HG02571 (cell line): ENCODE results near the gene MEGF10.
"Not testable (repeated sequence)": the region's sequence is repeated elsewhere in the genome, so short reads cannot be mapped to it uniquely, and the experiment has no call there.

Experiments used
- ATAC-seq: cut with Tn5 transposase; IDR thresholded peaks from one replicate; pipeline ENCODE4 v1.9.1; 2021; ENCODE audit warnings: mild to moderate bottlenecking, moderate library complexity; ENCODE audit not compliant: unreplicated experiment

Gene MEGF10

DNA sequence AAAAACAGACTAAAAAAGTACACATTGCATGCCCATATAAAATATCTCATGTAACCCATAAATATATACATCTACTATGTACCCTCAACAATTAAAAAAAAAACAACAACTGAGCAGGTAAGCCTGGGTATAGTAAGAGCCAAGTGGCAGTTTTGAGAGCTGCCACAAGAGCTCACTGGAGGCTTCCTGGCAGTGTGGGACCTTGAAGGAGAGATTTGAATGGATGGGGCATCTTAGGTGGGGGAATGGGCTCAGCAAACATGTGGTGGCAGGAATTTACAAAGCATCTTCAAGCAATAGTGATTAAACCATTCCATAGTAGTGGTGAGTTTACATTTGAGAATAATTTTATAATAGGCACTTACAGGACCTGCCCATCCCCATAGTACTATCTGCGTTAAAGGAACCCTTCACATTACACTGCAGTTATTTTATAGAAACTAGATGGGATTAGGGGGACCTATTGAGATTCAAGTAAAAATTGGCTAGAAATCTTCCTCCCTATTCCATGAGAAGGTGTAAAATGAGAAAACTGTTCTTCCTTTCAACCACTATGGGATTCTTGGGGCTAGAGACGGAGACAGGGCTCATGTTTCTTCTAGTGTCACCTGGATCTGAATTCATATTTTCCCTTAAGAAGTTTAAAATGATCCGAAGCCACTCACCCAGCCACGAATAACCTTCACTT is 6.9 kb downstream of the MEGF10 start:
- ATAC-seq: no peak

- ATAC-seq: no peak
Measured at GRCh38 chr5:127298036-127298429, 7.4 kb downstream of the MEGF10 start.

GRCh38 chr5:127298656-127299055 is 8.1 kb downstream of the MEGF10 start:
- ATAC-seq: no peak

GRCh38 chr5:127299678-127300077 is 9.1 kb downstream of the MEGF10 start:
- no peak for ATAC-seq

DNA sequence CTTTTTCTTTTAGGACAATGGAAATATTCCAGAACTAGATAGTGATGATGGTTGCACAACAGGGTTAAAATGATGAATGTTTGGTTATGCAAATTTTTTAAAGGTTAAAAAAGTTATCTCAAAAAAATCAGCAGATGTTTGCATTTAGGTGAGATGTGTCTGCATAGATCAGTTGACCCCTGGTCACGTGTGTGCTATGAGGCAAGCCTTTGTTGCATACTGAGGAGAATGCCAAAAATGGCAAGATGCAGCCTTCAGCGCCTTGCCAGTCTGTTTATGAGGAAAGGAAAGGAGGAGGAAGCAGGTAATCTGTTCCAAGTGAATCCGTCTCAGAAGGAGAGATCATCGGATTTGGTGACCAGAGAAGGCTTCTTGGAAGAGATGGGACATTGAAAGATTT is 11.9 kb downstream of the MEGF10 start:
- ATAC-seq: no peak

DNA sequence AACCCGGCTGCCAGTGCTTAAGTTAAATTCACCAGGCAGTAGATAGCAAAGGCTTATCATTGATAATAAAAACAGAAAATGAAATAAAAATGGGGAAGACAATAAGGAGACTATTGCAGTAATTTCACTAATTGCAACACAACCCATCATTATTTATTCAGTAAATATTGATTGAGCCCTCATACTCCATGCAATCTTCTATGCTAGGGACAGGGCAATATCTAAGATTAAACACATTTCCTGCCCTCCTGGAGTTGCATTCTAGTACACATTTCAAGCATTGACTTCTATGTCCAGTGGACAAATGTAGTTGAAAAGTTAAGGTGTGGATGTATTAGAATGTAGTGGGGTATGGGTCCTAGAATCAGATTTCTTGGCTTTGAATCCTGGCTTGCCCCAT is 12.8 kb downstream of the MEGF10 start:
- ATAC-seq: no peak

GRCh38 chr5:127305493-127305892 is 14.9 kb downstream of the MEGF10 start:
- no peak for ATAC-seq

- ATAC-seq: no peak
Measured at GRCh38 chr5:127306036-127306435, 15.4 kb downstream of the MEGF10 start.

- ATAC-seq: no peak
Measured at GRCh38 chr5:127306647-127307046, 16.1 kb downstream of the MEGF10 start.

DNA sequence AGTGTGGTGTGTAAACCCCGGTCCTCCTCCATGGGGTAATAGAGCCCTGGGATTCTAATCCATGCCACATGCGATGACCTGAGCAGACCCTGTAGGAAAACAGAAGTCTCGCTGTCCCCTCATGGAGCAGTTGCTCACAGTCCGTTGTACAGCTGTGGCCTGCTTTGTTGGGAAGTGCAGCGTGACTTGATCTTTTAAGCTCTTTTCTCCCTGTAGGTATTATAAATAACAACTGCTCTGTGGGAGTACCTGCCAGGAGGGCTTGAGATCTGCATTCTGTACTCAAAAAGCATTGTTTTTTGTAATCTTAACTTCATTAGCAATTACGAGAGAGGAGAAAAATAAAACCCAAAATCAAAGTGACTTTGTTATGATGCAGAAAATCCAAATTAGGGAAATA is 17.3 kb downstream of the MEGF10 start:
- no peak for ATAC-seq

GRCh38 chr5:127308325-127308724 is 17.7 kb downstream of the MEGF10 start:
- ATAC-seq: not testable (repeated sequence)

- no peak for ATAC-seq
Measured at GRCh38 chr5:127308945-127309344, 18.3 kb downstream of the MEGF10 start.

GRCh38 chr5:127311349-127311748 is 20.8 kb downstream of the MEGF10 start:
- ATAC-seq: no peak

GRCh38 chr5:127311781-127312525 is 21.4 kb downstream of the MEGF10 start:
- ATAC-seq: no peak

DNA sequence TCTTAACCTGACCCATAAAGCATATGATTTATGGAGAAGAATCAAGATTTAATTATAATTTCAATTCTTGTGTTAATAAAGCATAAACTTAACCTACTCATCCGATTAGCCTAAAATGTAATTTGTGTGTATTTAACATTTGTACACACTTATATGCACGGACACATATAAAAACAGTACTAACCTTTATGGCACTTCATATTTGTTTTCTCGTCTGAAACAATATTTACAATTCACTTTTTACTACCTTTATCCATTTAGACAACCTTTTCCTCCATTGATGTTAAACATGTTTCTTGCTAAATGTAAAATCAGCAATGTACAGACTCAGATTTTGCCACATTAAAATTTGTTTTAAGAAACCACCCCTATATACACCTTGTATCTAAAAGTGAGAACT is 22.8 kb downstream of the MEGF10 start:
- no peak for ATAC-seq

DNA sequence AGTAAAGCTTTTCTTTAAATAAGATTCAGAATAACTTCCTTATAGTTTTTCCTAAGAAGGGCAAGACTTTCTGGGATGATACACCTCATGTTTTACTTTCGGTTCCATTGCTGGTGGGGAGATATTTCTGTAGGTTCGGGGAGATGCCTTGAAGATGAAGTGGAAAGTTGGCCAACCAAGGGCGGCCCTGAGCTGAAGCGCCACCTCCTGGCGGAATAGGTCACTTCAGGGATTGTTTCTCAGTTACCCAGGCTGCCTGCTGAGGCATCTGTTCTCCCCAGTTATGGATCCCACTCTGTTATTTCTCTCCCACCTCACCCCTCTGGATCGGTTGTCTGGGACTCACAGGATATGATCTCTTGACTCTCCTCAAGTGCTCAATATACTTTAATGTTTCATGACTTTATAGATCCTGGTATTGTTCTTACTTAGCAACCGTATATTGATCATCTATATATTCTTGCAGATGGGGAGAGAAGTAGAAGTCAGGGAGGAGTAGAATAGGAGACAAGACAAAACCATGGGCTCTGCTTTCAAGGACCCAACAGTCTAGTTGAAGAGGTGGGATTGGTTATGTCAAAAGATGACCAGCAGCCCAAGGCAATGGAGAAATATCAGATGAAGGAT is 23.4 kb downstream of the MEGF10 start:
- ATAC-seq: peak; percentile 97

DNA sequence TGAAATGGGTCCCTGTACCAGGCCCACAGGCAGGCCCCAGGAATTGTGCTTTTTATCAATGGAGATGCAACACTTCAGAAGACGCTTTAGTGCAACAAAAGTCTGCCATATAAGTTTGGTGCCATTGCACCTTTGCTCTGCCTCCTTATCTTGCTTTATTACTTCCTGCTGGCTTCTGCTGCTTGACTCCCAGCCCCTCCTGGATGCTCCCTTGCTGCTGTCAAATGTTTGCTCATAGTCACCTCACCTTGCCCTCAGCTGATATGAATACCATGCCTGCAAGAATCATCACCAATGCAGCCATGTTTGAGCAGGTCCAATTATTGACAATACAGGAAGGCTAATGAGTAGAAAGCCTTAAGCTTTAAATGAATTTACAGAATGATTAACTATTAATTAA is 25.4 kb downstream of the MEGF10 start:
- no peak for ATAC-seq

DNA sequence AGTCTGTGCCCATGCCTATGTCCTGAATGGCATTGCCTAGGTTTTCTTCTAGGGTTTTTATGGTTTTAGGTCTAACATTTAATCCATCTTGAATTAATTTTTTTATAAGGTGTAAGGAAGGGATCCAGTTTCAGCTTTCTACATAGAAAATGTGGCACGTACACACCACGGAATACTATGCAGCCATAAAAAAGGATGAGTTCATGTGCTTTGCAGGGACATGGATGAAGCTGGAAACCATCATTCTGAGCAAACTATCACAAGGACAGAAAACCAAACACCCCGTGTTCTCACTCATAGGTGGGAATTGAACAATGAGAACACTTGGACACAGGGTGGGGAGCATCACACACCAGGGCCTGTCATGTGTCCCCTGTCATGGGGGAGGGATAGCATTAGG is 26.8 kb downstream of the MEGF10 start:
- not testable (repeated sequence) for ATAC-seq

DNA sequence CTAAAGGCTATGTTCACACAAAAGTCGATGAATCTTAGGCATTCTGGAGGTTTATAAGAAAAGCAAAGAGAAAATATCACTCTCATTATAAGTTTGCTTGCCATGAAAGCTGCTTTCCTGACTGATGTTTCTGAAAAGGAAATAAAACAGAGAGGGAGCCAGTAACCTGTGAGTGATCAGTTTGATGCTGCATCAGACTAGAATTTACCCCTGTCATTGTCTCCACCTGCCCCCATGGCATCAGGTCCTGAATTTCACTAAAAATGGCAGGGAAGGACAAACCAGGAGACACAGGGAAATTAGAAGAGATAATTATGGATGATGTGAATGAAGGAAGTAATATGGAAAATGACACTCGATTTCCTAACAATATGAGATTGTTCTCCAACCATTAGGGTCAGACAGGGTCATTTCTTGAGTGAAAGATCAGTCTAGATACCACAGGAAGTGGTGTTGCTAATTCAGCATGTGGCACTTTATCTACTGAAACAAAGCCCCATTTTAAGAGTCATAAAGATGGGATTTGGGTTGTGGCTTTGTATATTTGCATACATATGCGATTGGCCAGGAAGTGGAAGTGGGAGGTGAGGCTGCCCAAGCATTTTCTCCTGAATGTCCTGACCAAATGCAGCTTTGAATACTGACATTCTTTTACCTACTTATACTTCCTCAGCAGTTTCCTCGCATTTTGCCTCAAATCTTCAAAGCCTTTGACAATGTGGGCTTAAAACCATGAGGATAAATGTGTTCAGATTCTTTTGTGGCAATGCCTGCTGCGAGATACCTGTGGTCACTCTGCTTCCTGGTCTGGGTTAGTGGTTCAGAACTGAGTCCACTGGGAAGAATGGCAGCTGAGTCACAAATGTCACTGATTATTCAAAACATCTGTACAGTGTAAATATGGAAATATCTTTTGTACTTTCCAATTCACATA is 29.7 kb downstream of the MEGF10 start:
- peak; percentile 74 for ATAC-seq

DNA sequence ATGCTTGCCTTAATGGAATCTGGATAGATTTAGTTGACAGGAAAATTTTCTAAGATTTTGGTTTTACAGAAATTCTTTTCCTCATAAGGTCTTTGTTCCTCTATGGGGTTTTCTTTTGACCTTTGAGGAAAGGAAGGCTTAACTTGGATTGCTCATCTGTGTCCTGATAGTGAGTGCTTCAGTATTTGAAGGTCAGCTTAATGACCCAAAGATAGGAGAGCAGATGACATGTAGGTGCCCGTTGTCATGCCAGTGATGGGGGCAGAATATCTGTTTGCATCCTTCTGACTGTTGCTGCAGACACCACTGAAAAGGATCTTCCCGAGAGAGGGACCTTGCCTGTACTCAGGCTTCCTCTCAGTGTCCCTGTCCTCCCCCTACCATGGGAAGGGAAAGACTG is 30.9 kb downstream of the MEGF10 start:
- ATAC-seq: no peak

GRCh38 chr5:127322403-127322802 is 31.8 kb downstream of the MEGF10 start:
- no peak for ATAC-seq
